Activated CD8-positive, alpha-beta memory T cell treated with anti-CD3 and anti-CD28 coated beads for 48 hours (primary cell): ENCODE data around the gene TIMM23.

Experiments used
- DNase-seq, 3 experiments: peaks; one replicate each; pipeline ENCODE4 v3.0.0-alpha.2; 2020; ENCODE audit warnings: low read depth in 2 of 3, low spot score in 2 of 3

Gene TIMM23

GRCh38 chr10:46052057-46052790, 79.9 kb downstream of the TIMM23 start:
- DNase-seq, result no peak

- DNase-seq, result no peak
Measured at GRCh38 chr10:46052791-46053375, 80.6 kb downstream of the TIMM23 start.
